Nephron progenitor cell (in vitro differentiated cells): ENCODE data around the gene SEMA4C.

Experiments used
- DNase-seq: peaks from one replicate; pipeline ENCODE4 v3.0.0; 2021
- H3K27ac Mint-ChIP-seq: 2 replicates; pipeline ENCODE4 v1.8.0; 2021; ENCODE audit warnings: mild to moderate bottlenecking, moderate library complexity, mixed read lengths
- H3K27me3 Mint-ChIP-seq: 2 replicates; pipeline ENCODE4 v1.8.0; 2021; ENCODE audit warnings: mild to moderate bottlenecking, low read depth, mixed read lengths; ENCODE audit not compliant: poor library complexity
- H3K36me3 Mint-ChIP-seq: 2 replicates; pipeline ENCODE4 v1.8.0; 2021; ENCODE audit warnings: low read depth, mixed read lengths
- H3K4me1 Mint-ChIP-seq: 2 replicates; pipeline ENCODE4 v1.8.0; 2021; ENCODE audit warnings: mixed read lengths
- H3K4me3 Mint-ChIP-seq: 2 replicates; pipeline ENCODE4 v1.8.0; 2021; ENCODE audit warnings: mild to moderate bottlenecking, moderate library complexity, mixed read lengths
- H3K9me3 Mint-ChIP-seq: 2 replicates; pipeline ENCODE4 v1.8.0; 2021; ENCODE audit warnings: mild to moderate bottlenecking, moderate library complexity, mixed read lengths
- TF ChIP-seq, protein P1 (sequence below): fragments of 200-600 bp; sonication (generic); IDR thresholded peaks from 2 replicates; pipeline ENCODE4 v1.5.0; 2021; ENCODE audit warnings: antibody characterized with exemption

Gene SEMA4C

DNA sequence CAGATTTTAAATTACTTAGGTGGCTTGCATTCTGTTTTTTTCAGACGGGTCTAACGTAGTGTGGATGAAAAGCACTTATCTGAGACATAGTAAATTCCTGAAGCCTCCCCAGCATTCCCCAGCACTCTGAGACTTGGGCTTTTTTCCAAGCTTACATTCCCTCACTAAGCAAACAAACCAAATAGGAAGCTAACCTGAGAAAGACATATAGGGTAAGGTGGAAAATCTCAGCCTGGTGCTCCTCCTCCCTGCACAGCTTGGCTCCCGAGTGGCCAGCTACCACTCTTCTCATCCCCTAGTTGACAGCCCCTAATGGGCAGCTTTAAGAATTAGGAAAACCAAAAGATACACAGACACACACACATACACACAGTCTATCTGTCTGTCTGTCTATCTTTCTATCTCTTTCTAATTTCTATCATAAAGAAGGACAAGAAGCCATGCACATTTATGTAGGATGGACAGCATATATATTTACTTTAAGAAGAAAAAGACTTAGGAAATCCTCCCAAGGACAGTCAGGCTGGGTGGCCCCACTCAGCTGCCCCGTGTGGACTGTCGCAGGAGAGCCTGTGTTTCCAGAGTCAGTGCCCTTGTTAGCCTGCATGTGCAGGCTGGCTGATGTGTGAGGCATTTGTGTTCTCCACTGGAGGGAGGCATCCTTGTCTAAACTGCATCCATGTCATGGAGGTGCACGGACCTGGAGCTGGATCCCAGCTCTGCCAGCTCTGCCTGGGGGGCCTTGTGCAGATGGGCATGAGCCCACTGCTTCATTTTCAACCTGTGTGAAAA lies 45.6 kb downstream of the SEMA4C start:
- peaks cover 43% of the 10 kb centered on the region for H3K36me3 Mint-ChIP-seq
- H3K9me3 Mint-ChIP-seq, result no peaks in the 10 kb centered on the region
- no peak overlapping the region for H3K4me3 Mint-ChIP-seq
- TF ChIP-seq, protein P1, sequence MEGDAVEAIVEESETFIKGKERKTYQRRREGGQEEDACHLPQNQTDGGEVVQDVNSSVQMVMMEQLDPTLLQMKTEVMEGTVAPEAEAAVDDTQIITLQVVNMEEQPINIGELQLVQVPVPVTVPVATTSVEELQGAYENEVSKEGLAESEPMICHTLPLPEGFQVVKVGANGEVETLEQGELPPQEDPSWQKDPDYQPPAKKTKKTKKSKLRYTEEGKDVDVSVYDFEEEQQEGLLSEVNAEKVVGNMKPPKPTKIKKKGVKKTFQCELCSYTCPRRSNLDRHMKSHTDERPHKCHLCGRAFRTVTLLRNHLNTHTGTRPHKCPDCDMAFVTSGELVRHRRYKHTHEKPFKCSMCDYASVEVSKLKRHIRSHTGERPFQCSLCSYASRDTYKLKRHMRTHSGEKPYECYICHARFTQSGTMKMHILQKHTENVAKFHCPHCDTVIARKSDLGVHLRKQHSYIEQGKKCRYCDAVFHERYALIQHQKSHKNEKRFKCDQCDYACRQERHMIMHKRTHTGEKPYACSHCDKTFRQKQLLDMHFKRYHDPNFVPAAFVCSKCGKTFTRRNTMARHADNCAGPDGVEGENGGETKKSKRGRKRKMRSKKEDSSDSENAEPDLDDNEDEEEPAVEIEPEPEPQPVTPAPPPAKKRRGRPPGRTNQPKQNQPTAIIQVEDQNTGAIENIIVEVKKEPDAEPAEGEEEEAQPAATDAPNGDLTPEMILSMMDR, result no peak
- no peak for DNase-seq
- H3K27ac Mint-ChIP-seq, result no peak overlapping the region
- peaks cover 41% of the 10 kb centered on the region for H3K4me1 Mint-ChIP-seq
- no peaks in the 10 kb centered on the region for H3K27me3 Mint-ChIP-seq

DNA sequence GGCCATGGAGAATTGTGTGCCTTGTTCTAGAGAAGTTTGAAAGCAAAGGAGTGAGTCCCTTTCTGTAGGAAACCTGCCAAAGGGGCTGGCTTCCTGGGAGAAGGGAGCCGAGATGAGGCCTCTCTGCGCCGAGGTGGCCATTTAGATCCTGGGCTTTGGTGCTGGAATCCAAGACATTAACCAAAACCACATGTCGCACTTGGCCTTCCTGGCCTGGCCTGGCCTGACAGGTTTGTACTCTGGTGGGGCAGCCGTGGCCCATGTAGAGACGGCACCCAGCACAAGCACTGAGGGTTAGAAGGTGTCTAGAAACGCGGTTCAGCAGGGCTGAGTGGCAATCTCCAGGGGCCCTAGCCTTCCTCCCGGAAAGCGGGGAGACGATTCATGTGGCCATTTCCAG lies 46.7 kb downstream of the SEMA4C start:
- DNase-seq, result no peak
- Mint-ChIP-seq H3K27ac (no peak overlapping the region), H3K27me3 (no peaks in the 10 kb centered on the region), H3K36me3 (peaks cover 39% of the 10 kb centered on the region), H3K4me3 (no peak overlapping the region), H3K9me3 (no peaks in the 10 kb centered on the region), H3K4me1 (peaks cover 52% of the 10 kb centered on the region)
- TF ChIP-seq, protein P1, result no peak

DNA sequence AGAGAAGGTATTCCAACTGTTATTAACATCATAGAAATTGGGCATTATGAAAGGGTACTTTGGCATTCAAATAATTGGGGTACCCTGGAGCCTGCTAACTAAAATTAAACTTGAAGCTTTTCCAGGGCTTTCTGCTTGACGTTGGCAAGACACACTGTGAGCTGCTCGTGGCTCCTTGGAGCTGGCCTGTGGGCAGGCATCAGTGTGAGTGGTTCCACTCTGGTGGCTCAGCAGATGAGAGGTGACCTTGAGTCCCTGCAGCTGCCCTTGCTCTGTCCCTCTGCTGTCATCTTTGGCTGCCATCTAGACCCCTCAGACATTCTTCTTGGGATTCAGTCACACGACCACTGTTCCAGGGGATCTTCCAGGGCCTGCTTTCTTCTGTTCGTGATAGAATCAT lies 47.1 kb downstream of the SEMA4C start:
- peaks cover 56% of the 10 kb centered on the region for H3K4me1 Mint-ChIP-seq
- no peaks in the 10 kb centered on the region for H3K9me3 Mint-ChIP-seq
- TF ChIP-seq, protein P1, result no peak
- peaks cover 36% of the 10 kb centered on the region for H3K36me3 Mint-ChIP-seq
- no peaks in the 10 kb centered on the region for H3K27me3 Mint-ChIP-seq
- no peak overlapping the region for H3K4me3 Mint-ChIP-seq
- no peak for DNase-seq
- H3K27ac Mint-ChIP-seq, result no peak overlapping the region

DNA sequence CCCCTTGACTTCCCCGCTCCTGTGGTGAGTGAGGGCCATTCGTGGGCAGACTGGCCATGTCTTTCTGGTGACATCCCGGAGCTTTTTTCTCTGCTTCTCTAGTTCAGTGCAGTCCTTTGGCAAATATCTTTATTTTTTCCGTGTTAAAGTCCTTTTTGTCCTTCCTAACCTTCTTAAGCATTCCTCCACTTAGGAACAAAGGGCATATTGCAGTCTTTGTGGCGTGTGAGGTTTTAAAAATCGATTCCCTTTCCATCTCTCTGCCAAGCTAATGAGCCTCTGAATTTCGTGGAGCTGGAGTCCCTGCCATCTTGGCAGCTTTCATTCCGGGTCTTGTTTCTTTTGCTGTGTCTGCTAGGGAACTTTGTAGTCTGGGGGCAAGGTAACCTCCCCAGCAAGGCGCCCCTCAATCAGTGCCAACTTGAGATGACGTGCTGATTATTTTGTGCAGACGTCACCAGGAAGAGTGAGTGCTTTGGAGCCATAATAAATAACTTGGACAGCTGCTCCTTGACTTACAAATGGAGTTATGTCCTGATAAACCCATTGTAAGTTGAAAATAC lies 48.7 kb downstream of the SEMA4C start:
- Mint-ChIP-seq H3K27me3 (no peaks in the 10 kb centered on the region), H3K4me3 (no peak overlapping the region), H3K4me1 (peaks cover 63% of the 10 kb centered on the region), H3K36me3 (peaks cover 36% of the 10 kb centered on the region), H3K27ac (peak overlapping the region; percentile 29), H3K9me3 (no peaks in the 10 kb centered on the region)
- TF ChIP-seq, protein P1, result no peak
- DNase-seq, result no peak

DNA sequence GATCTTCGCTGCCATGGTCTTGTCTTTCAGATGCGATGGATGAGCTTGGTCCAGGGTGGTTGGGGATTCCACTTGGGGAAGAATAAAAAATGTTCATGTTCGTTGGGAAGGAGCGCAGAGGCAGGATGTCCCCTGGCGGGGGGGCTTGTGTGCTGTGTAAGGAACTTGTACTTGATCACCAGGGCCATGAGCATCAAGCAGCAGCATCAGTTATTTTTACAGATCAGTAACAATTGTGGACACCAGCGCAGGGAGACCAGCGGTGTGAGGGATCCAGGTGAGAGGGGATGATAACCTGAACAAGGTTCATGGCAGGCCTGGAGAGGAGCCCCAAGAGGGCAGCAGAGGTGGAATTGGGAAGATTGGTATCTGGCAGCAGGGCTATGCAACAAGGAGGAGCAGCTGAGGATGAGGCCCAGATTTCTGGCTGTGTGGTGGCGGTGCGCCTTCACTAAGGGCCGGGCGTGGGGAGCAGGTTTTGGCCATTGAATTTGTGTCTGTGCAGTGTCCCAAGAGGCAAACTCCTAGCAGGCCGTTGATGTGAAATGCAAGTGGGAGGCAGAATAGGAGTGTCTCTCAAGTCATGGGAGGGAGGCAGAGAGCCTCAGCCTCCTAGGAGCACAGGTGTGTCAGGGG lies 49.9 kb downstream of the SEMA4C start:
- peaks cover 70% of the 10 kb centered on the region for H3K4me1 Mint-ChIP-seq
- H3K27ac Mint-ChIP-seq, result peak overlapping the region; percentile 54
- no peaks in the 10 kb centered on the region for H3K9me3 Mint-ChIP-seq
- TF ChIP-seq, protein P1, result no peak
- H3K27me3 Mint-ChIP-seq, result peaks cover 5% of the 10 kb centered on the region
- no peak for DNase-seq
- peaks cover 29% of the 10 kb centered on the region for H3K36me3 Mint-ChIP-seq
- H3K4me3 Mint-ChIP-seq, result peak overlapping the region; percentile 2
